Measurements from ENCODE around the gene KLK14.

KLK14 gene

DNA sequence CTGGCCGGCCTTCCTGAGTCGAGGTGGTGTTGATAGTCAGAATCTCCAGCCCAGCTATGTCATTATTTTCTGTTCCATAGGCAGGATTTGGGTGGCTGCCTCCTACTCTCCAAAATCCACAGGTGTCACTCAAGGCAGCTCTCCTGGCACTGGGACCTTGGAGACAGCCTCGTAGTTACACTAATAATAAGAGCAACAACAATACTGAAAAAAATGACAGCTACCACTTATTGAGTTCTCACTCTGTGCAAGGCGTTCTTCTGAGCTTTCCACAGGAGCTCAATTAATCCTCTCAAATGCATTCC is 35.7 kb downstream of the KLK14 start:
- no peak for DNase-seq

DNA sequence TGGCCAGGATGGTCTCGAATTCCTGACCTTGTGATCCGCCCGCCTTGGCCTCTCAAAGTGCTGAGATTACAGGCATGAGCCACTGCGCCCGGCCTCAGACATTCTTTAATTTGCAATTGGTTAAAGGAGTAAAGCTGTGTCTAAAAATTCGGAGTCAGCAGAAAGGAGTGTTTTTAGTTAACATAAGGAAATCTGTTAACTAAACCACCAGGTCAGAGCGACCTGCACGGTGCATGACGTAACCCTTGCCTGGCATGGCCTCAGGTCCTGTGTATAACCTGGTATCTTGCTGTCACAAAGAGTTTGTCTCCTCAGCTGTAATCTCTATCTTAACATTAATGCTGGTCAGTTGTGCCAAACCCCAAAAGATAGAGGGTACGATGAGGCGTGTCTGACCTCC is 38.4 kb downstream of the KLK14 start:
- DNase-seq = no peak

DNA sequence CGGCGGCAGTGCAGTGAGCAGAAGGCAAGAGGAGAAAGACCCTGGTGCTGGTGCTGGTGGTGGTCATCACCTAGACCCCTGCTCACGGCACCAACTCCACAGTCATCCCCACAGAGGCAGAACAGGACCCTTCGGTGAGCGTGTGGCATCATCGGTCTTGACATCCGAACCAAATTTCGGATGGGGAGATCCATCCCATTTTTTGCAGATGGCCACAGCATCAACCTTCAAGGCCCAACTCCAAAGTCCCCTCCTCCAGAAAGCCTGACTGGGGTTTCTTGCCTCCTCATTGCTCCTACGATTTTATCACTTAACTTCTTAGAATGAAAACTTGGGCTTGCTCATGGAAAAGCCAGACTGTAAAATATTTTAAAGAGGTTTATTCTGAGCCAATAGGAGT is 39.2 kb downstream of the KLK14 start:
- no peak for DNase-seq

DNA sequence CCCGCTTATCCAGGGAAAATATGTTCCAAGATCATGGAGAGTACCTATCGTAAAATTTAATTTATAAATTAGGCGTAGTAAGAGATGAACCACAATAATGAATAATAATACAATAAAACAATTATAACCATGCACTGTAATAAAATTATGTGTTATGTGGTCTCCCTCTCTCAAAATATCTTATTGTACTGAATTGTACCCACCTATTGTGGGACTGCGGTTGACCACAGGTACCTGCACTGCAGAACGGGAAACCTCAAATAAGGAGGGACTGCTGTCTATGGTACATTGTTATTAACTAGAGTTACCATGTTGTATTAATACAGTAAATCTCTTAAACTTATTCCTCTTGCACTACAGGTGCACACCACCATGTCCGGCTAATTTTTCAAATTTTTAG is 42.5 kb downstream of the KLK14 start:
- no peak for DNase-seq

DNA sequence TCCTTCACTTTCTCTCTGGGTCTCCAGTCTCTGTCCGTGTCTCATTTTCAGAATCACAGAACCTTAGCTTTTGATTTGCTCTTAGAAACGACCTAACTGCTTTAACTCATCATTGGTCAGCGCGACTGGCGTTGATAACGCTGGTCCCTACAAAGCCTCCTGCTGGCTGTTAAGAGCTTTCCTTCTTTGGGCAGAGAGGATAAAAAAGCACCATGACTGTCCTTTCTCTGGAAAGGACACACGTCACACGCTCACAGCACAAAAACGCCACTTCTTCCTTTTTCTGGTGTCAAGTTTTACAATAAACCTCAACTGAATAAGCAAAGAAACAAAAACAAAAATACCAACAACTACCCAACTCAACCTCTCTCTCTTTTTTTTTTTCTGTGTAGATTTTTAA is 46.2 kb downstream of the KLK14 start:
- DNase-seq = no peak

DNA sequence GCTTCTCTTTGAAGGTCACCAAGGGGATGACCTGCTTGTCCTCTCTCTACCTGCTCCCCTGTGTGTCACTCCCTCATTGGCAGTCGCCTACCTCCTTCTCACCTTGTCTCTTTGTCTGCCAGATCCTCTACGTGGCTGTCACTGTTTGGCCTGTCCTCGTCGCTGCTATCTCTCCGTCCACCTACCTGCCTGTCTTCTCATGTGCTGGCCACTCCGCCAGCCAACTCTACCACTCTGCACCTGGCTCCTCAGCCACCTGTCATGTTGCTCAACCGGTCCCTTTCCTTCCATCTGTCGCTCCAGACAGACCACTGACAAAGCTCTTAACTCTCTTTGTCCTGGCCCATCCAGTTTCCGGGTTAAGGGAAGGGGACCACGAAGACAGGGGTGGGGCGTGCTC is 48.0 kb downstream of the KLK14 start, which contains the start of gene KLK12:
Gene KLK12 (minus strand): TSS at position 299 of the 400 bp plus-strand sequence. CDS start 381 bp downstream, outside the sequence.
- no peak for DNase-seq

DNA sequence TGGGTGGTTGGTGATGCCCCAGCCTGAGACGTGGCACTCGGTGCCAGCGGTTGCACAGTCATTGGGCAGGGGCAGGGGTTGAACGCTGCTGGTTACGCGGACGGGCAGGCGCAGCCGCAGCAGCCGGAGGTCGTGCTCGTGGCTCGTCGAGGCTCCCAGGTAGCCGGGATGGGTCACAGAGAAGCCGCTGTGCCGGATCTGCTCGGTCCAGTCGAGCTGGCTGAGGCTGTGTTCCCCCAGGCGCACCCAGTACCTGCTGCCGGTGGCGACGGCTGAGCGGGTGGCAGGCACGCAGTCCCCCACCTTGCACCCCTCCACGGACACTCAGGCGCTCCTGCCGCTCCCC is 50.8 kb downstream of the KLK14 start:
- no peak for DNase-seq

DNA sequence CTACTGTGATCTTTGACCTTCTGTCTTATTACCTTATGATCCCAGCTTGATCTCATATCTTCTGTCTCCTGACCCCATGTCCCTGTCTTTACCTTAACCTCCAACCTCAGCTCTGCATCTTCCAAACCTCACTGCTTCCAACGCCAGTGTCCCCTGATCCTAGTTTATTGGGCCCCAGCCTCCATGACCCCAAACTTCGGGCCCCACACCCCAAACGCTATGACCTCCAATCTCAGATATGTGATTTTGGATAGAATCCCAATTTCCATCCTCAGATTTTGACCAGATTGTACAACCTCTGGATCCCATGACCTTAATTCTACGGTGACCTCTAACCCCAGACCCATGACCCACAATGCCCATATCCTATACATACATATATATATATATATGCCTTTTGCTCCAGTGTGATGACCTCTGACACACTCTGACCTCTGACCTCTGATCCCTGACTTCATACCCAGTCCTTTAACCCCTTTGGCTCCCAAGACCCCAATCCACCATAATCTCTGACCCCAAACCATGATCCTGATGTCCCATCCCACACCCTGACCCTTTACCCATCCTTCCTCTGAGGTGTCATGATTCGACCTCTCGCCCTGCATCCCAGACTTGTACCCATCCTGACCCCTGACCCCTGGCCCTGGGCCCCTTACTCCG is 51.3 kb downstream of the KLK14 start:
- no peak for DNase-seq

DNA sequence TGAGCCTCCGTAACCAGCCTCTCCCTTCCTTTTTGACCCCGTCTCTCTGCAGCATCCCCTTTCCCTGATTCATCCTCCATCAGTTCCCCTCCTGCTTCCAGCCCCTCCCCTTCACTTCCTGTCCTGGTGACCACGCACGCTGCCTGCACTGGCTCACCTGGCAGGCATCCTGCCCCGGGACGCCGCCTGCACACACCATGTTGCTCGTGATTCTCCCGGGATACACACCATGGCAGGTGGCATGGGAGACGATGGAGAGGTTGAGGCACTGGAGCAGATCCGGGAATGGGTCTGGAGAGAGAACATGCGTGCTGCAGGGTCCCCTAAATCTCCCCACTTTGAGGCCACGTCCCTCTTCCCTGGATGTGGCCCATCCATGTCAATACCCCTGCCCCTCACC is 52.1 kb downstream of the KLK14 start:
- DNase-seq = no peak

DNA sequence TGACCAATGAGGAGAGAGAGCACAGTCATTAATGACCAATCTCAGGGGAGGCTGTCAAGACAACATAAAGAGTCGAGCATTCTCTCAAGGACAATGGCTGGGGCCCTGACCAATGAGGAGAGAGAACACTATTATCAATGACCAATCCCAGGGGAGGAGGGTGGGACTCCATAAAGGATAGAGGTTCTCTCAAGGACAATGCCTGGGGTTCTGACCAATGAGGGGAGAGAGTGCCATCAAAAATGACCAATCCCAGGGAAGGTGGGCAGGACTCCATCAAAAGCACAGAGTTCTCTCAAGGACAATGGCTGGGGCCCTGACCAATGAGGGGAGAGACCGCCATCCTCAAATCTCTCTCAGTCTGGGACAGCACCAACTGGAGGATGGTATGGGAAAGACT is 53.0 kb downstream of the KLK14 start:
- DNase-seq = no peak

Measured in amygdala (tissue), 56 donors.